HTR-8/SVneo (cell line): ENCODE data around the gene ADO.

ENCODE experiments used
- DNase-seq: peaks from one replicate; pipeline ENCODE4 v3.0.0; 2011; ENCODE audit warnings: low spot score, mixed read lengths; ENCODE audit not compliant: insufficient read length
- FAIRE-seq: peaks from 2 replicates; lab custom pipeline; 2011; peaks lifted over from hg19 to GRCh38; lab: Jason Lieb, UNC

The ADO gene

DNA sequence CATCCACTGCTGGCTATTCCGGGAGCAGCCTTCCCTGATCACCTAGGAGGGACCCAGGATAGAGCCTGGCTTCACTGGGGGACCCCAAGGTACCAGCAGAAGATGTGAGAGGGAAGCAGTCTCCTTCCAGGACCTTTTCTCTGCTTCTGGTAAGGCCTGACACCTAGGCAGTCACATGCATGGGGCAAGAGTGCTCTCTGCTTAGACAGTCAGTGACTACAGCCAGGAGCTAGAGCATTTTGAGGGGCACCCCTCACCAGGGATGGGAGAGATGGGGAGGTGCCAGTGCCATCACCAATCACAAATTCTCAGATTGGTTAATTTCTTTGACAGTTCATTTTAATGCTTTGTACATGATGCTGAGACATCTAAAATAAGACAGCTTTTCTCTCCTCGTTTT, 13.9 kb upstream of the ADO start:
- DNase-seq (no peak), FAIRE-seq (no peak)

DNA sequence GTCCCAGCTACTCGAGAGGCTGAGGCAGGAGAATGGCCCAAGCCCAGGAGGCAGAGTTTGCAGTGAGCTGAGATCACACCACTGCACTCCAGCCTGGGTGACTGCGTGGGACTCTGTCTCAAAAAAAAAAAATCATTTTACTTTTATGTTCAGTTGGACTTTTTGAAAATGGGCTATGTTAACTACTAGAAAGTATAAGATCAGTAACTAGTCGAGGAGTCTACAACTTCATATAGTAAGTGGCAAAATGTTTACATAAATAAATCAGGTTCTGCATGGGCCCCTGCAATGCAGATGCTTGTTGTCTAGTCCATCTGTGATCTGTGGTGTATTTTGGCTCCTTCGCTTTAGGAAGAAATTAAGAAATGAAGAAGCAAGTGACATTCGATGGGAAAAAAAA, 12.3 kb upstream of the ADO start:
- FAIRE-seq (no peak), DNase-seq (no peak)

- DNase-seq: no peak
Observed at GRCh38 chr10:62794306-62794705, 10.2 kb upstream of the ADO start.

DNA sequence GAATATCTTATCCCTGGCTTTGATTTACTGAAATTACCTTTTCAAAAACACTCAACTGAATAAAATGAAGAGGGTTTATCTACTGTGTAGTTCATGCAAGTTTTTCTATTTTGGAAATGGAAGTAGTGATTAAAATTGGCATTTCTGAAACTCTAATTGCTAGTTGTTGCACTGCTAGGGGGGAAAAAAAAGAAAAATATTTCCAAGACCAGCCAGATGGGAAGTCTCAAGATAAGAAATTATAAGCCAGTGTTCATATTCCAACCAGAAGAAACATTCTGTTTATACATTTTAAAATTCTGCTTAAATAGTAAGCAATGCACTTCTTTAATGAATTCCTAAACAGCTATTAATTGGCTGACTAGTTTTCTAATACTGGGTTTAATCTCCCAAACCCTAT, 9.4 kb upstream of the ADO start:
- DNase-seq: no peak

More at GRCh38 chr10:62794306-62794705, 10.2 kb upstream of the ADO start:
- FAIRE-seq: no peak

DNA sequence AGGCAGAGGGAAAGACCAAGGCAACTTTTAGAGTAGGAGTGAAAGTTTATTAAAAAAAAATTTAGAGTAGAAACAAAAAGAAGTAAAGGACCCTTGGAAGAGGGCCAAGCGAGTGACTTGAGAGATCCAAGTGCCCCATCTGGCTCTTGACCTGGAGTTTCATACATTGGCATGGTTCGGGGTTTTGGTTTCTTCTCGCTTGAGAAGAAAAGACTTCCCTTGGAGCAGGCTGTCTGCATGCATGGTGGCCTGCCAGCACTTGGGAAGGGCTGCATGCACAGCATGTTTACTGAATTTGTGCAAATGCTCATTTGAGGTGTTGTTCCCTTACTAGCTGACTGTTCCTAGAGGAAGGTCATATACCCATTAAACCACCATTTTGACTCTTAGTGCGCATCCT, 8.8 kb upstream of the ADO start:
- FAIRE-seq: no peak
- DNase-seq: no peak

More for the DNA sequence above, 9.4 kb upstream of the ADO start:
- FAIRE-seq: no peak

DNA sequence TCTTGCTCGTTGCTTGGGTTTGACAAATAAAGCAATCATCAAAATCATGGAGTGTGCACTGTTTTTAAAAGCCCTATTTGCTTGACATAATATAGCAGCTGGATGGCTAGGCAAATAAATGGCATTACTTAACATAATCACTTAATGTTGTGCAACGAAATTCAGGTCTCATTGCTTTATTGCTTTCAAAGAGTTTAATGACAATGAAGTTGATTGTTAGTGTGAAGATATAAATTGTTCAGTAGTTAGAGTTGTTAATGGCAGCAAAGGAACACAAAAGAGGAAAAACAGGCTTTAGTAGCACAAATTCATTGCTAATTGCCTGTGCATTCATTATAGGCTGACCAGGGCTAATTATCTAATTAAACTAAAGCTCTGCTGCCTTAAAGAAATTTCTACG, 7.6 kb upstream of the ADO start:
- FAIRE-seq: no peak
- DNase-seq: no peak

- DNase-seq: no peak
- no peak for FAIRE-seq
Observed at GRCh38 chr10:62801871-62802270, 2.6 kb upstream of the ADO start.

DNA sequence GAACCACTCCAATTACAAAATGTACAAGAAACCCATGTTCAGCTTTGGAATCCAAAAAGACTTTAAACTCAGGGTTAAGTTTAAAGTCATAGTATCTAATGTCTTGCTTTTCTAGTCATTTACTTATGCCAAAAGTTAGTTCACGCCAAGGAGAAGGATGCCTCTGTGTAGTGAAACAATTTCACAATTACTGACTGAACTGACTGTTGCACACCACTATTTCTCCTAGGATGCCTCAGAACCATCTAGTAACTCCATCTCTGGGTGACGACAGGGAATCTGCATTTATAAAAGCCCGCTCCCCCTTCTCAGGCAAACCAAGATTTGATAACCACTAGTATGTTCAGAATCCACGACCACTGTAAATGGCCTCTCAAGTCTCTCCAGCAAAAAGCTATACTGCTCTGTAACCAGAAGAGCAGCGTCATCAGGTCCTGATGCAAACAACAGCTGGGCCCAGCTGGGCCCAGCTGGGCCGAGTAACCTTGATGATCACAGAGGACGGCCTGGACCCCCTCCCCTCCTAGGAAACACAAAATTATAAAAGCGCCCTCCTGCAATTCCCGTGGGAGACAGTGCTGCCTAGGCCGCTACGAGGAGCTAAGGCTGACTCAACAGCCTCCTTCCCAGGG, 680 bp upstream of the ADO start:
- FAIRE-seq: no peak
- DNase-seq: no peak

DNA sequence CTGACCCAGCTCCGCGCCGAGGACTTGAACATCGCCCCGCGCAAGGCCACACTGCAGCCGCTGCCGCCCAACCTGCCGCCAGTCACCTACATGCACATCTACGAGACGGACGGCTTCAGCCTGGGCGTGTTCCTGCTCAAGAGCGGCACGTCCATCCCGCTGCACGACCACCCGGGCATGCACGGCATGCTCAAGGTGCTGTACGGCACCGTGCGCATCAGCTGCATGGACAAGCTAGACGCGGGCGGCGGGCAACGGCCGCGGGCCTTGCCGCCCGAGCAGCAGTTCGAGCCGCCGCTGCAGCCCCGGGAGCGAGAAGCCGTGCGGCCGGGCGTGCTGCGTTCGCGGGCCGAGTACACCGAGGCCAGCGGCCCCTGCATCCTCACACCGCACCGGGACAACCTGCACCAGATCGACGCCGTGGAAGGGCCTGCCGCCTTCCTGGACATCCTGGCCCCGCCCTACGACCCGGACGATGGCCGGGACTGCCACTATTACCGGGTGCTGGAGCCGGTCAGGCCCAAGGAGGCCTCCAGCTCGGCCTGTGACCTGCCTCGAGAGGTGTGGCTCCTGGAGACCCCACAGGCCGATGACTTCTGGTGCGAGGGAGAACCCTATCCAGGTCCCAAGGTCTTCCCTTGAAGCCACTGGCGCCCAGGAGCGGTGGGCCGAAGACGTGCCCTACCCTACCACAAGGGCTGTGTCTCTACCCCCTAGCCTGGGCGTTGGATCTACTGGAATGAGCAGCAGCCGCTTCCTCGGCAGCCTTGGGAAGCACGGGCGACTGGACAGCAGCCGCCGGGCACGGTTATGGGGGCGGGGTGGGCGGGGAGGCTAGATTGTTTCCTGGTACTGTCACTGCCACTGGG, 945 bp downstream of the ADO start:
- FAIRE-seq (peak; percentile 33), DNase-seq (no peak)

- no peak for FAIRE-seq
- DNase-seq: no peak
Observed at GRCh38 chr10:62806251-62806650, 1.7 kb downstream of the ADO start.

DNA sequence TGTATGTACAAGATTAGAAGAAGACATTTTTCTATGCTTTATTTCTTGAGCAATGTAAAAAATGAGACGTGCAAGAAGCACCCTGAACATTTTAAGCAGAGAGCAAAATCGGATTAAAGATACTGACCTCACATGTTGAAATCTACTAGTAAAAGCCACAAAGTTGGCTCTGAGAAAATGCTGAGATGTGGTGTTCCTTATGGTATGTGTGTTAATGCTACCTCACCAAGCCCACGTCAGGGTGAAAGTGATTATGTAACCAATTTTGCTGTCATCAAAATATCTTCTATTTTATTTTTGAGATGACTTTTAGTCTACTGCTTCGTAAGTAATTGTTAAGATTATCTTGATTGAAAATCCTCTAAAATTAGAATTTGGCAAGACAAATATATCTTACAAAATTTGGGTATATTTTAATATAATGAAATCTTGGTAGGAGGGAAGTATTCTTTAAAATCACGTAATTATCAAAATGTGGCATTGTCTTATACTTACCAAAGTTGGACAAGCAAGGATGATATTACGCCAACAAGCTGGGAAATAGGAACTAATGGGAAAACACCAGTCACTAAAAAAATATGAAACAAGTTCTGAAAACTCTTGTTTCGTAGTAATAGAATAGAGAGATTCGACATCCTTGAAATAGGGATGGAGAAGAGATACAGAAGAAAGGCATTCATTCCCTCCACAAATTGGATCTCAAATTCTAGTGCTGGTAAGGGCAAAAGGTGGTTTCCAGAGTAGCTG, 5.8 kb downstream of the ADO start:
- FAIRE-seq: no peak

GRCh38 chr10:62811159-62811875, 6.8 kb downstream of the ADO start:
- FAIRE-seq (no peak), DNase-seq (no peak)

More for the DNA sequence above, 5.8 kb downstream of the ADO start:
- no peak for DNase-seq

GRCh38 chr10:62812672-62813439, 8.3 kb downstream of the ADO start:
- FAIRE-seq (no peak), DNase-seq (no peak)

GRCh38 chr10:62813453-62813852, 8.9 kb downstream of the ADO start:
- DNase-seq: no peak
- no peak for FAIRE-seq

GRCh38 chr10:62813981-62814380, 9.5 kb downstream of the ADO start:
- no peak for FAIRE-seq

DNA sequence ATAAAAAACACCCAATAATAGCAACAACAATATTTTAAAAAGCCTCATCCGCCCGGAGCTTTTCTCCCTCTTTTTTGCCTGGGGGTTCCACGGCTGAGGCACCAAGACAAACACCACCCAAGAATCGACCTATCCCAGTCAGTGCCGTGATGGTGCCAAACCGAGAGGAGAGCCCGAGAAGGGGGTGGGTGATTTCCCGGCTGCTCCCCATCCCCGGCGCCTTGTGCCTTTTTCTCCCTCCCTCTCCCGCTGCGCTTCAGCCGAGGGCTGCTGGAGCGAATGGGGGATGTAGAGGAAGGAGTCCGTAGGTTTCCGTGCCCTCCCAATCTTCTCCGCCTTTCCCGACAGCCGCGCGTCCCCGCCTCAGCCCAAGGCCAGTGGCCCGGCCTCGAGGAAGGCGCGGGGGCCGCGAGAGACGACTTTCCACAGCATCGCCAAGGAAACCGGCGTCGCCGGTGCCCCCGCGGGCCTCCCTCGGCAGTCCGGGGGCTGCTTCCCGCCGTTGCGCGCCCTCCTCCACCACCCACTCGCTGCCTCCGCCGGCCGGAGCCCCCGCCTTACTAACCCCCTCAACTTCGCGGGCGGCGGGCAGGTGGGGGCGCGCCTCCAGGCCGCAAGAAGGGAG, 10.3 kb downstream of the ADO start:
- DNase-seq (no peak), FAIRE-seq (no peak)

More at GRCh38 chr10:62813981-62814380, 9.5 kb downstream of the ADO start:
- DNase-seq: no peak

DNA sequence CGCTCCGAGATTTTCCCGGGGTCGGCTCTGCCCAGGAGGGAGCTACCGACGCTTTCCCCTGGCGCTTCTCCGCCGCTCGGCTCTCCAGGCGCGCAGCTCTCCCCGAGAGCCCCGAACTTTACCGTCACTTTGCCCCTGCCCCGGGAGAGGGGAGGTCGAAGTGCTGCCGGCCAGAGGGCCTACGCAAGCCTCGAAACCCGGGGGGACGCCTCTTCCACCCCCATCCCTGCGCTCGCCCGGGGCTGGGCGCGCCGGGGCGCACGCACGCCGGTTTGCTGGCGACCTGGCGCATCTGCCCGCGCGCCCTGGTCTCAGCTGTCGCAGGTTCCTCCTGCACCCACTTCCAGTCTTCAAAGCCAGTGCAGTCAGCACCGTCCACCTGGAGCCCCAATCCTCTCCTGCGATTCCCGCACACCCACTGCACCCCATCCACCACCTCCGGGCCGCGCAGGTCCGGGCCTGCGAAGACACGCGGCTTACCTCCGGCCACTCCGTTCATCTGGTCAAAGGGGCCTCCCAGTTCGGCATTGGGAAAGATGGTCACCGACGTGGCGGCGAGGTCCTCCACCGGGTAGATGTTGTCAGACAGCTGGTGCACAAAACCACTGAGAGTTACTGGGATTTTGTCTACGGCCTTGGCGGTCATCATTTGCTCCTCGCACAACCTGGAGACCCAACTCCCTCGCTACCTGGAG, 11.0 kb downstream of the ADO start:
- FAIRE-seq (no peak), DNase-seq (no peak)

DNA sequence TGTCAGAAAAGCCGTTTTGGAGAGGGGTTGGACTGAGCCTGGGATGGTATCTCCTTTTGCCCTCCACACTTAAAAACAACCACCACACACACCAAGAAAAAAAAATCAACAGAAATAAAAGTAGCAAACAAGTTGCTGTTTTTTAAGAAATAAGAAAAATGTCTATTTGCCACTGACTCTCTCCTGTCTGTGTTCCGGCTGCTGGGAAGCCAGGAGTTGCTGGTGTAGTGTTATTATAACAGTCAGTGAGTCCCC, 11.5 kb downstream of the ADO start:
- no peak for DNase-seq
- no peak for FAIRE-seq
